Prostate gland (tissue), 2 donors: Measurements from ENCODE around the gene S100A9.

ENCODE experiments used
- POLR2A ChIP-seq: fragments of 450-650 bp; IDR thresholded peaks from one replicate; pipeline ENCODE4 v1.6.1; 2016; ENCODE audit warnings: antibody characterized with exemption, mild to moderate bottlenecking
- POLR2AphosphoS5 ChIP-seq: sonication (generic); formaldehyde crosslinking; IDR thresholded peaks from one replicate; pipeline ENCODE4 v1.6.1; 2017; ENCODE audit warnings: antibody characterized with exemption
- TF ChIP-seq, protein P1 (sequence below), 4 experiments: fragments of 200-600 bp in 2 of 4; fragments of 450-650 bp in 2 of 4; sonication (generic) in 2 of 4; IDR thresholded peaks; 1 replicate in 3 of 4; 2 replicates in 1 of 4; pipeline ENCODE4 v1.5.1; 2016 to 2019; ENCODE audit warnings: antibody characterized with exemption in 4 of 4, mild to moderate bottlenecking in 2 of 4, moderate library complexity in 2 of 4

DNA sequence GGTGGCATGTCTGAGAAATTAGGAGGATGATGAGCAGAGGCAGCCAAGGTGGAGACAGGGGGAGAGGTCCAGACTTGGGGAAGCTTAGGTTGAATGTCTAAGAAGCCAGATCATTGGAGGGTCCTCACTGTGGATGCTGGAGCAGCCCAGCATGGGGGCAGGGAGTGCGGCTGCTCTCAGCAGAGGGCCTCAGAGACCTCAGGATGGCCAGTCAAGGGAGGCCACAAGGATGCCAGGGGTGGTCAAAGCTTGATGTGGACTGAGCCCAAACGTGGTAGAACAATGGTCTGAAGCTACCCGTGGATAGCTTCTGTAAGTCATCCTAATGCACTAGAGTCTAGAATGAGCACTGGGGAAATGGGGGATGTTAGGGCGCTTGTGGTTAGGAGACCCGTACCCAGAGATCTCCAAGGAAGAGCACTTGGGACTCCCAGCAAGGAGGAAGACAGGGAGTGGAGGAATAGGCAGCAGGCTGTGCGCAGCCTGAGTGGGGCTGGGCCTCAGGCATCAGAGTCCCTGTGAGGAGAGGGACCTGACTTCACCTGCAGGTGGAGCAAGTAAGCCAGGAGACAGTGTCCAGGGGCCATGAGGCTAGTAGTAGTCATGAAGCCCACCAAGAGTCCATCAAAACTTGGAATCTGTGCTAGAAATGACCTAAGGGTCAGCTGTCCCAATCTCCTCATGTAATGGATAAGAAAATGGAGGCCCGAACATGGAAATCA, 4.3 kb upstream of the S100A9 start:
- TF ChIP-seq, protein P1, sequence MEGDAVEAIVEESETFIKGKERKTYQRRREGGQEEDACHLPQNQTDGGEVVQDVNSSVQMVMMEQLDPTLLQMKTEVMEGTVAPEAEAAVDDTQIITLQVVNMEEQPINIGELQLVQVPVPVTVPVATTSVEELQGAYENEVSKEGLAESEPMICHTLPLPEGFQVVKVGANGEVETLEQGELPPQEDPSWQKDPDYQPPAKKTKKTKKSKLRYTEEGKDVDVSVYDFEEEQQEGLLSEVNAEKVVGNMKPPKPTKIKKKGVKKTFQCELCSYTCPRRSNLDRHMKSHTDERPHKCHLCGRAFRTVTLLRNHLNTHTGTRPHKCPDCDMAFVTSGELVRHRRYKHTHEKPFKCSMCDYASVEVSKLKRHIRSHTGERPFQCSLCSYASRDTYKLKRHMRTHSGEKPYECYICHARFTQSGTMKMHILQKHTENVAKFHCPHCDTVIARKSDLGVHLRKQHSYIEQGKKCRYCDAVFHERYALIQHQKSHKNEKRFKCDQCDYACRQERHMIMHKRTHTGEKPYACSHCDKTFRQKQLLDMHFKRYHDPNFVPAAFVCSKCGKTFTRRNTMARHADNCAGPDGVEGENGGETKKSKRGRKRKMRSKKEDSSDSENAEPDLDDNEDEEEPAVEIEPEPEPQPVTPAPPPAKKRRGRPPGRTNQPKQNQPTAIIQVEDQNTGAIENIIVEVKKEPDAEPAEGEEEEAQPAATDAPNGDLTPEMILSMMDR (IDR thresholded peaks at IDR 0.05) = peak in 1 of 4 experiments; percentile 30
- TF ChIP-seq POLR2A (no peak), POLR2AphosphoS5 (no peak)
